HEK293T (cell line): ENCODE measurements around the gene CTSO.

Source experiments
- L3MBTL2 ChIP-seq: fragments of 450-650 bp; conservative IDR thresholded peaks from 2 replicates; pipeline ENCODE4 v1.6.1; 2016; ENCODE audit warnings: mild to moderate bottlenecking
- PKNOX1 ChIP-seq: fragments of 450-650 bp; IDR thresholded peaks from 2 replicates; pipeline ENCODE4 v1.6.1; 2016
- SP1 ChIP-seq: fragments of 450-650 bp; IDR thresholded peaks from 2 replicates; pipeline ENCODE4 v1.6.1; 2017
- TARDBP ChIP-seq: fragments of 450-650 bp; IDR thresholded peaks from 2 replicates; pipeline ENCODE4 v1.6.1; 2016

- TF ChIP-seq PKNOX1, result no peak
- no peak for TF ChIP-seq SP1
- no peak for TF ChIP-seq TARDBP
- no peak for TF ChIP-seq L3MBTL2
These were observed 10.6 kb upstream of the CTSO start for GRCh38 chr4:155964016-155964891.
